ENCODE data around the gene TNXB. TPM values are rescaled to one million over a fixed set of nuclear protein-coding genes. Genes with fewer than 3 reads are reported as not detected.

TNXB gene
- total and polyA plus RNA-seq, 2 donors (not counting 3 experiments of a cell fraction or from before 2014, with no cell fraction given), result 0.47 to 2.7 TPM

GRCh38 chr6:32158052-32158451, 48.9 kb upstream of the TNXB start:
- Histone ChIP-seq H3K4me3 (replicated peaks in 1 of 3; ENCODE audit: insufficient read depth in 1 of 3, low read depth in 1 of 3, low read length in 3 of 3) (no peak overlapping the region), H3K9me1 (replicated peaks; ENCODE audit: control insufficient read depth, extremely low read depth, insufficient read depth, low read length) (no peaks in the 10 kb centered on the region), H3K36me3 (ENCODE audit: control insufficient read depth in 2 of 2, extremely low read depth in 1 of 2, insufficient read depth in 2 of 2, low read length in 2 of 2) (peaks cover 0 to 7% of the 10 kb centered on the region in 2 experiments), H3K9me3 (replicated peaks; ENCODE audit: control insufficient read depth, insufficient read depth, low read length) (no peaks in the 10 kb centered on the region), H3K9ac (replicated peaks; ENCODE audit: extremely low read depth, insufficient read depth, low read length) (no peak overlapping the region), H3K27me3 (ENCODE audit: control insufficient read depth in 2 of 2, insufficient read depth in 2 of 2, low read length in 2 of 2) (no peaks in the 10 kb centered on the region), H2AFZ (ENCODE audit: low read depth, low read length) (no peak overlapping the region), H4K20me1 (replicated peaks; ENCODE audit: control insufficient read depth, extremely low read depth, insufficient read depth, low read length) (no peaks in the 10 kb centered on the region), H3K4me1 (ENCODE audit: control insufficient read depth, extremely low read depth, insufficient read depth, low read length) (peaks cover 11% of the 10 kb centered on the region), H3K27ac (ENCODE audit: insufficient read depth, low read depth, low read length) (no peak overlapping the region), H3K4me2 (ENCODE audit: insufficient read depth, low read length) (no peak overlapping the region), H3K79me2 (ENCODE audit: control insufficient read depth, insufficient read depth, low read length) (peaks cover 4% of the 10 kb centered on the region)
- dilution Hi-C loops (cut with MboI; ENCODE audit: extremely low pct_ligation_motif_present, low sequenced_read_pairs), result no loop called here
- intact Hi-C loops (cut with micrococcal nuclease), result no loop called here
- no peak for DNase-seq (ENCODE audit: low read depth, low spot score)
- no TSS peak for BruUV-seq (replicated peaks)
- ChIA-PET CTCF (interaction anchor here (0.6 kb wide), 1 partner anchor 434 kb away, joined by 3 read pairs; no protein-coding TSS in a partner anchor), POLR2A (no interaction called here)
- TF ChIP-seq POLR2AphosphoS5 (IDR thresholded peaks at IDR 0.05; ENCODE audit: insufficient read depth, low read depth, low read length), result no peak
- no peak for FAIRE-seq

GRCh38 chr6:32156891-32157290, 47.8 kb upstream of the TNXB start:
- dilution Hi-C loops (cut with MboI; ENCODE audit: extremely low pct_ligation_motif_present, low sequenced_read_pairs) (no loop called here), intact Hi-C loops (cut with micrococcal nuclease) (no loop called here)
- no peaks in the 10 kb centered on the region for H3K9me3 ChIP-seq (replicated peaks; ENCODE audit: control insufficient read depth, insufficient read depth, low read length)
- CTCF ChIA-PET, result no interaction called here
- no peaks in the 10 kb centered on the region for H4K20me1 ChIP-seq (replicated peaks; ENCODE audit: control insufficient read depth, extremely low read depth, insufficient read depth, low read length)
- peaks cover 0 to 7% of the 10 kb centered on the region in 2 experiments for H3K36me3 ChIP-seq (ENCODE audit: control insufficient read depth in 2 of 2, extremely low read depth in 1 of 2, insufficient read depth in 2 of 2, low read length in 2 of 2)
- no peak overlapping the region for H3K4me2 ChIP-seq (ENCODE audit: insufficient read depth, low read length)
- no peak for TF ChIP-seq POLR2AphosphoS5 (IDR thresholded peaks at IDR 0.05; ENCODE audit: insufficient read depth, low read depth, low read length)
- no peak for TF ChIP-seq FOS (IDR thresholded peaks at IDR 0.05; ENCODE audit: borderline replicate concordance, insufficient read depth, low read length)
- H3K9ac ChIP-seq (replicated peaks; ENCODE audit: extremely low read depth, insufficient read depth, low read length), result no peak overlapping the region
- no peak overlapping the region for H3K27ac ChIP-seq (ENCODE audit: insufficient read depth, low read depth, low read length)
- no peak overlapping the region for H2AFZ ChIP-seq (ENCODE audit: low read depth, low read length)
- peaks cover 21% of the 10 kb centered on the region for H3K4me1 ChIP-seq (ENCODE audit: control insufficient read depth, extremely low read depth, insufficient read depth, low read length)
- peaks cover 4% of the 10 kb centered on the region for H3K79me2 ChIP-seq (ENCODE audit: control insufficient read depth, insufficient read depth, low read length)
- no peak overlapping the region for H3K4me3 ChIP-seq (replicated peaks in 1 of 3; ENCODE audit: insufficient read depth in 1 of 3, low read depth in 1 of 3, low read length in 3 of 3)
- no TSS peak for BruUV-seq (replicated peaks)
- DNase-seq (ENCODE audit: low read depth, low spot score) (no peak), FAIRE-seq (no peak)
- H3K27me3 ChIP-seq (ENCODE audit: control insufficient read depth in 2 of 2, insufficient read depth in 2 of 2, low read length in 2 of 2), result peaks cover 0 to 4% of the 10 kb centered on the region in 2 experiments
- POLR2A ChIA-PET, result no interaction called here
- H3K9me1 ChIP-seq (replicated peaks; ENCODE audit: control insufficient read depth, extremely low read depth, insufficient read depth, low read length), result no peaks in the 10 kb centered on the region

All from endothelial cell of umbilical vein (primary cell).